ENCODE results near the gene CCNA2.

GRCh38 chr4:121811122-121811521 lies 12.6 kb downstream of the CCNA2 start:
- no peak for TF ChIP-seq CTCF (IDR thresholded peaks at IDR 0.05; ENCODE audit: insufficient read depth, low read length)
- no peak for TF ChIP-seq POLR2AphosphoS5 (IDR thresholded peaks at IDR 0.05; ENCODE audit: low read depth)
- TF ChIP-seq SPI1 (IDR thresholded peaks at IDR 0.05; ENCODE audit: borderline replicate concordance, low read depth): no peak
- TF ChIP-seq REST (IDR thresholded peaks at IDR 0.05; ENCODE audit: insufficient replicate concordance, low read depth): no peak

Measured in HL-60 (cell line).